Panc1 (cell line): Measurements from ENCODE around the gene ASMT. TPM values are rescaled to one million over a fixed set of nuclear protein-coding genes. Genes with fewer than 3 reads are reported as not detected.

Source experiments
- ATAC-seq: fragments of 200-7000 bp; cut with Tn5 transposase; 2 replicates; pipeline ENCODE4 v1.9.1; 2020; ENCODE audit warnings: mild to moderate bottlenecking, moderate library complexity
- BruUV-seq: library from RNA; stranded (reverse); fragments of 400-500 nt; replicated peaks from 2 replicates; lab custom pipeline; 2021; lab: Mats Ljungman, UMichigan
- CTCF ChIA-PET: fragments of 300-600 bp; sonication (Branson Sonifier 250); formaldehyde crosslinking; loops from one replicate; lab custom pipeline; 2022; ENCODE audit warnings: antibody characterized with exemption; lab: Charles Lee
- POLR2A ChIA-PET: fragments of 300-600 bp; sonication (Branson Sonifier 250); formaldehyde crosslinking; loops from one replicate; lab custom pipeline; 2022; ENCODE audit warnings: antibody characterized with exemption; lab: Charles Lee
- DNase-seq: peaks from one replicate; pipeline ENCODE4 v3.0.0-alpha.2; 2010; ENCODE audit warnings: low read depth, low spot score
- H3K27ac ChIP-seq: 2 replicates; pipeline ENCODE4 v1.5.1; 2011; ENCODE audit warnings: mild to moderate bottlenecking, low read length, inconsistent platforms
- H3K27me3 ChIP-seq: fragments of 200-500 bp; sonication (Bioruptor generic); 2 replicates; pipeline ENCODE4 v1.6.0; 2014; ENCODE audit warnings: low read length, inconsistent platforms; ENCODE audit not compliant: control insufficient read depth, insufficient read depth
- H3K36me3 ChIP-seq: fragments of 200-500 bp; sonication (Bioruptor generic); 2 replicates; pipeline ENCODE4 v1.5.1; 2014; ENCODE audit warnings: inconsistent platforms, mild to moderate bottlenecking, low read length, moderate library complexity; ENCODE audit not compliant: control insufficient read depth, insufficient read depth
- H3K4me1 ChIP-seq: 2 replicates; pipeline ENCODE4 v1.5.1; 2011; ENCODE audit warnings: inconsistent platforms, mild to moderate bottlenecking, low read length, moderate library complexity; ENCODE audit not compliant: control insufficient read depth, insufficient read depth
- H3K4me3 ChIP-seq, 2 experiments: 2 replicates each; pipeline ENCODE4 v1.5.1; 2011 to 2012; ENCODE audit warnings: low read depth in 2 of 2, low read length in 2 of 2, mild to moderate bottlenecking in 2 of 2, inconsistent platforms in 1 of 2, moderate library complexity in 1 of 2
- H3K9me3 ChIP-seq: fragments of 200-500 bp; sonication (Bioruptor generic); 2 replicates; pipeline ENCODE4 v1.5.1; 2014; ENCODE audit warnings: low read depth, mild to moderate bottlenecking, inconsistent platforms, low read length, moderate library complexity; ENCODE audit not compliant: control insufficient read depth, insufficient read depth
- CTCF ChIP-seq: fragments of 450-650 bp; IDR thresholded peaks from 2 replicates; pipeline ENCODE4 v1.5.1; 2017; ENCODE audit warnings: mild to moderate bottlenecking
- POLR2AphosphoS5 ChIP-seq: IDR thresholded peaks from 2 replicates; pipeline ENCODE4 v1.6.1; 2012; ENCODE audit warnings: mild to moderate bottlenecking, low read depth, low read length, moderate library complexity
- SIN3A ChIP-seq: IDR thresholded peaks from 2 replicates; pipeline ENCODE4 v1.6.1; 2012; ENCODE audit warnings: low read depth, mild to moderate bottlenecking, low read length, moderate library complexity, borderline replicate concordance; ENCODE audit not compliant: insufficient read depth
- TCF7L2 ChIP-seq: IDR thresholded peaks from 2 replicates; pipeline ENCODE4 v1.6.1; 2011; ENCODE audit warnings: mild to moderate bottlenecking, low read depth, low read length, inconsistent platforms
- in situ Hi-C: cut with HindIII; loops from 2 replicates; pipeline ENCODE4 v1.10.0; 2016; ENCODE audit warnings: low sequenced_read_pairs, low pct_unique_long_range_greater_than_20kb
- intact Hi-C: fragments of 100-400 bp; cut with micrococcal nuclease; formaldehyde crosslinking; loops from one replicate; pipeline ENCODE4 v1.10.0; 2022; ENCODE audit not compliant: unreplicated experiment
- total RNA-seq: library from RNA; stranded (reverse); gene quantifications from one replicate; pipeline ENCODE4 v1.2.1, GENCODE V29; 2021; ENCODE audit not compliant: unreplicated experiment
- TF ChIP-seq, protein P1 (sequence below), 2 experiments: IDR thresholded peaks; 2 replicates each; pipeline ENCODE4 v1.6.1; 2011 to 2012; ENCODE audit warnings: low read depth in 2 of 2, control low read depth in 1 of 2, low read length in 1 of 2, mild to moderate bottlenecking in 1 of 2, moderate library complexity in 1 of 2; ENCODE audit not compliant: insufficient read depth in 1 of 2

Gene ASMT
- total RNA-seq, 1 experiment from 2014 or later = not detected

GRCh38 chrX:1601051-1601767 is 13.7 kb upstream of the ASMT start:
- no TSS peak for BruUV-seq
- Histone ChIP-seq H3K9me3 (no peaks in the 10 kb centered on the region), H3K27ac (no peak overlapping the region), H3K4me1 (no peaks in the 10 kb centered on the region), H3K4me3 (no peak overlapping the region), H3K27me3 (no peaks in the 10 kb centered on the region), H3K36me3 (no peaks in the 10 kb centered on the region; the same call in 1 of the 2 replicates)
- no peak for ATAC-seq
- no peak for TF ChIP-seq CTCF
- ChIA-PET POLR2A (no interaction called here), CTCF (no interaction called here)
- intact Hi-C loops (no loop called here), in situ Hi-C loops (no loop called here)
- DNase-seq = no peak

DNA sequence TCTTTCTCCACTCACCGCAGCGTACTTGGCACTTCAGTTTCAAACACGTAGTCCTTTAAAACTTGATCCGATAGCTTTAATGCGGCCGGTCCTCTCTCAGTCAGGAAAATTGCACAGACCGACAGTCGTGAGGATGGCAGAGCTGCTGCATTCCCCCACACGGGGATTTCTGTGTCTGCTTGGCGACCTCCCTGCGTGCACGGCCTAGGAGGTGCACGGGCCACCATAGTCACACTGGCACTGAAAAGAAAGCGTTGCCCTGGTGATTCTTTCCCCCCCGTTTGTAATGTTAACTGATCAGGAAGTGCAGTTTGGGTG is 13.1 kb upstream of the ASMT start:
- DNase-seq (no peak), ATAC-seq (no peak)
- POLR2A ChIA-PET = no interaction called here
- in situ Hi-C loops (no loop called here), intact Hi-C loops (no loop called here)
- BruUV-seq = no TSS peak
- no peak overlapping the region for H3K27ac ChIP-seq
- no peak overlapping the region for H3K4me3 ChIP-seq
- TF ChIP-seq POLR2AphosphoS5 (no peak), TCF7L2 (no peak), SIN3A (no peak), CTCF (no peak)
- TF ChIP-seq, protein P1, sequence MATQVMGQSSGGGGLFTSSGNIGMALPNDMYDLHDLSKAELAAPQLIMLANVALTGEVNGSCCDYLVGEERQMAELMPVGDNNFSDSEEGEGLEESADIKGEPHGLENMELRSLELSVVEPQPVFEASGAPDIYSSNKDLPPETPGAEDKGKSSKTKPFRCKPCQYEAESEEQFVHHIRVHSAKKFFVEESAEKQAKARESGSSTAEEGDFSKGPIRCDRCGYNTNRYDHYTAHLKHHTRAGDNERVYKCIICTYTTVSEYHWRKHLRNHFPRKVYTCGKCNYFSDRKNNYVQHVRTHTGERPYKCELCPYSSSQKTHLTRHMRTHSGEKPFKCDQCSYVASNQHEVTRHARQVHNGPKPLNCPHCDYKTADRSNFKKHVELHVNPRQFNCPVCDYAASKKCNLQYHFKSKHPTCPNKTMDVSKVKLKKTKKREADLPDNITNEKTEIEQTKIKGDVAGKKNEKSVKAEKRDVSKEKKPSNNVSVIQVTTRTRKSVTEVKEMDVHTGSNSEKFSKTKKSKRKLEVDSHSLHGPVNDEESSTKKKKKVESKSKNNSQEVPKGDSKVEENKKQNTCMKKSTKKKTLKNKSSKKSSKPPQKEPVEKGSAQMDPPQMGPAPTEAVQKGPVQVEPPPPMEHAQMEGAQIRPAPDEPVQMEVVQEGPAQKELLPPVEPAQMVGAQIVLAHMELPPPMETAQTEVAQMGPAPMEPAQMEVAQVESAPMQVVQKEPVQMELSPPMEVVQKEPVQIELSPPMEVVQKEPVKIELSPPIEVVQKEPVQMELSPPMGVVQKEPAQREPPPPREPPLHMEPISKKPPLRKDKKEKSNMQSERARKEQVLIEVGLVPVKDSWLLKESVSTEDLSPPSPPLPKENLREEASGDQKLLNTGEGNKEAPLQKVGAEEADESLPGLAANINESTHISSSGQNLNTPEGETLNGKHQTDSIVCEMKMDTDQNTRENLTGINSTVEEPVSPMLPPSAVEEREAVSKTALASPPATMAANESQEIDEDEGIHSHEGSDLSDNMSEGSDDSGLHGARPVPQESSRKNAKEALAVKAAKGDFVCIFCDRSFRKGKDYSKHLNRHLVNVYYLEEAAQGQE (IDR thresholded peaks at IDR 0.05; ENCODE audit: insufficient read depth in 1 of 2, low read depth in 2 of 2, low read length in 1 of 2) = no peak
- H3K4me1 ChIP-seq = no peaks in the 10 kb centered on the region
- no peaks in the 10 kb centered on the region; the same call in 1 of the 2 replicates for H3K36me3 ChIP-seq
- CTCF ChIA-PET = no interaction called here
- no peaks in the 10 kb centered on the region for H3K9me3 ChIP-seq
- H3K27me3 ChIP-seq = no peaks in the 10 kb centered on the region
